ENCODE measurements around the gene MRPL43. TPM values are rescaled to one million over a fixed set of nuclear protein-coding genes. Genes with fewer than 3 reads are reported as not detected.

Gene MRPL43
- total RNA-seq, 1 experiment from 2014 or later: 136 TPM

DNA sequence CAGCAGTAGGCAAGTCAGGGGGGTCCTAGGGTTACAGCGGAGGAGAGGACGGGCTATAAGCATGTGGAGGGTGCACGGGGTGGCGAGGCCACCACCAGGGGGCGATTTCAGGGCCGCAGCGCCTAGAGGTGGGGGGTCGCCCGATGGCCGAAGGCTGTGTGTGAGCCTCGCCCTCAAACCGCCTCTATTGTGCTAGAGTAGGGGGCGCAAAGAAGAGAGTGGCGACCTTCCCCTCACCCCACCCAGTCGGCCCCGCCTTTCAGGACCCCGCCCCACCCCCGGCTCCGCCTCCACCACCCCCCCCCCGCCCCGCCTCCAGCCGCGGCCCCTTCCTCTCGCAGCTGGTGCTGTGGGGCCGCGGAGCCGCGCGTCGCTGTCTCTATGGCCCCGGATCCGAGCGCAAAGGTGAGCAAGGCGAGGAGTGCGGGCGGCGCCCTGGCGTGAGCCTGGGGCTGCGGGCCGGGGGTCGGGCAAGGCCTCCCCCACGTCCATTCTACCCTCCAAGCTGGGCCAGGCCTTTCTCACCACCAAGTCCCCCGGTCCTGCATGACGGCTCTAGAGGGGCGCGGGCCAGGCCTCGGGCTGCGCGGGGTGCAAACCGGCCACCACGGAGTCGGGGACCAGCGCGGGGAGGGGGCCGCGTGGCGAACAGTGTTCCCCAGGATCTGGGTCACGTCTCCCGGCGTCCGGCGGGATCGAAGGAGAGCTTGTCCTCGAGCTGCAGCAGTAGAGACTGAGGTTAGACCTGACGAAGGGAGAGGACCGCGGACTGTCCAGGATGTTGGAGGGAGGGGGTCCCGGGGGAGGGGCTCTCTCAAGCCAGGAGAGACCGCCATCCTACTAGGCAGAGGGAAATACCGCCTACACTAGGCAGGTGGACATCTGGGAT, 17.9 kb downstream of the MRPL43 start, which contains the start of gene SEMA4G (continued):
- TF ChIP-seq, protein P1, sequence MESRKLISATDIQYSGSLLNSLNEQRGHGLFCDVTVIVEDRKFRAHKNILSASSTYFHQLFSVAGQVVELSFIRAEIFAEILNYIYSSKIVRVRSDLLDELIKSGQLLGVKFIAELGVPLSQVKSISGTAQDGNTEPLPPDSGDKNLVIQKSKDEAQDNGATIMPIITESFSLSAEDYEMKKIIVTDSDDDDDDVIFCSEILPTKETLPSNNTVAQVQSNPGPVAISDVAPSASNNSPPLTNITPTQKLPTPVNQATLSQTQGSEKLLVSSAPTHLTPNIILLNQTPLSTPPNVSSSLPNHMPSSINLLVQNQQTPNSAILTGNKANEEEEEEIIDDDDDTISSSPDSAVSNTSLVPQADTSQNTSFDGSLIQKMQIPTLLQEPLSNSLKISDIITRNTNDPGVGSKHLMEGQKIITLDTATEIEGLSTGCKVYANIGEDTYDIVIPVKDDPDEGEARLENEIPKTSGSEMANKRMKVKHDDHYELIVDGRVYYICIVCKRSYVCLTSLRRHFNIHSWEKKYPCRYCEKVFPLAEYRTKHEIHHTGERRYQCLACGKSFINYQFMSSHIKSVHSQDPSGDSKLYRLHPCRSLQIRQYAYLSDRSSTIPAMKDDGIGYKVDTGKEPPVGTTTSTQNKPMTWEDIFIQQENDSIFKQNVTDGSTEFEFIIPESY (IDR thresholded peaks at IDR 0.05; ENCODE audit: extremely low read depth, insufficient replicate concordance, low read length): no peak

DNA sequence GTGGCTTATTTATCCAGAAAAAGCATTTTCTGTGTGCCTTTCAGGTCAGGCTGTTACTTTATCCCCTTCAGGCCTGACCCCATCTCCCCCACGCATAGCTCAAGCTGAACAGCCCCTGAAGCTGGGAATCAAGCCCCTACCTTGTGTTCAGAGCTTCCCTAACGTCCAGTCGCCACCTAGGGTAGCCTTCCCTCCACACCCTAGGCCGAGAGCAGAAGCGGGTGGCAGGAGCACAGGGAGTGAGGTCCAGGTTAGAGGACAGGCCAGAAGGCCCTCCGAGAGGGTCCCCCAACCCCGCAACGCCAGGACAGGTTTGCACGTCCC, 18.5 kb downstream of the MRPL43 start:
- RAD21 ChIA-PET (ENCODE audit: low non-redundant PET in 1 of 2, low total read pairs in 2 of 2, uncharacterized antibody in 2 of 2, unreplicated experiment in 2 of 2): no interaction called here
- Histone ChIP-seq H3K4me2 (ENCODE audit: low read length) (peak overlapping the region; percentile 98), H2AFZ (ENCODE audit: low read depth, low read length, poor library complexity, severe bottlenecking) (no peak overlapping the region), H3K9ac (ENCODE audit: low read length) (peak overlapping the region; percentile 75), H3K36me3 (ENCODE audit: control insufficient read depth in 1 of 2, insufficient read depth in 2 of 2, low read length in 2 of 2) (peaks cover 0 to 9% of the 10 kb centered on the region in 2 experiments; a peak in 2 of 4 replicates), H3K27me3 (ENCODE audit: insufficient read depth, low read length) (no peaks in the 10 kb centered on the region), H3K9me2 (ENCODE audit: insufficient read depth) (no peaks in the 10 kb centered on the region), H3K27ac (ENCODE audit: low read depth, low read length) (no peak overlapping the region; the same call in 1 of the 2 replicates), H3K4me3 (replicated peaks in 1 of 2; ENCODE audit: low read depth in 1 of 2, low read length in 2 of 2) (peak overlapping the region; percentile 66 to 86), H4K20me1 (ENCODE audit: insufficient read depth) (no peaks in the 10 kb centered on the region), H3K79me2 (ENCODE audit: insufficient read depth, low read length) (no peaks in the 10 kb centered on the region), H3K4me1 (ENCODE audit: control insufficient read depth in 1 of 2, insufficient read depth in 2 of 2, low read length in 2 of 2) (peaks cover 7 to 32% of the 10 kb centered on the region in 2 experiments; a peak in 3 of 4 replicates), H3K9me3 (ENCODE audit: control insufficient read depth in 1 of 2, insufficient read depth in 1 of 2, low read depth in 1 of 2, low read length in 2 of 2) (no peaks in the 10 kb centered on the region)
- CTCF ChIA-PET: interaction anchor here (0.8 to 1.5 kb wide), 2 partner anchors 43 to 81 kb away, joined by 3 to 5 read pairs; no protein-coding TSS in a partner anchor
- intact Hi-C loops (cut with micrococcal nuclease): loop anchor here (1.0 kb wide), 1 partner anchor 44 kb away; no protein-coding TSS in a partner anchor
- POLR2A ChIA-PET: no interaction called here
- no peak for TF ChIP-seq SRF (IDR thresholded peaks at IDR 0.05; ENCODE audit: low read depth)
- TF ChIP-seq CBX3 (IDR thresholded peaks at IDR 0.05; ENCODE audit: low read depth): no peak
- no peak for TF ChIP-seq EZH2phosphoT487 (IDR thresholded peaks at IDR 0.05; ENCODE audit: borderline replicate concordance)
- TF ChIP-seq YY1 (IDR thresholded peaks at IDR 0.05; ENCODE audit: extremely low read depth, insufficient replicate concordance, low read depth, low read length): no peak
- TF ChIP-seq ELF1 (IDR thresholded peaks at IDR 0.05; ENCODE audit: borderline replicate concordance, low read depth): no peak
- no peak for TF ChIP-seq POLR2A (IDR thresholded peaks at IDR 0.05; ENCODE audit: borderline replicate concordance, extremely low read depth, insufficient read depth, insufficient read length)
- TF ChIP-seq, protein P2, sequence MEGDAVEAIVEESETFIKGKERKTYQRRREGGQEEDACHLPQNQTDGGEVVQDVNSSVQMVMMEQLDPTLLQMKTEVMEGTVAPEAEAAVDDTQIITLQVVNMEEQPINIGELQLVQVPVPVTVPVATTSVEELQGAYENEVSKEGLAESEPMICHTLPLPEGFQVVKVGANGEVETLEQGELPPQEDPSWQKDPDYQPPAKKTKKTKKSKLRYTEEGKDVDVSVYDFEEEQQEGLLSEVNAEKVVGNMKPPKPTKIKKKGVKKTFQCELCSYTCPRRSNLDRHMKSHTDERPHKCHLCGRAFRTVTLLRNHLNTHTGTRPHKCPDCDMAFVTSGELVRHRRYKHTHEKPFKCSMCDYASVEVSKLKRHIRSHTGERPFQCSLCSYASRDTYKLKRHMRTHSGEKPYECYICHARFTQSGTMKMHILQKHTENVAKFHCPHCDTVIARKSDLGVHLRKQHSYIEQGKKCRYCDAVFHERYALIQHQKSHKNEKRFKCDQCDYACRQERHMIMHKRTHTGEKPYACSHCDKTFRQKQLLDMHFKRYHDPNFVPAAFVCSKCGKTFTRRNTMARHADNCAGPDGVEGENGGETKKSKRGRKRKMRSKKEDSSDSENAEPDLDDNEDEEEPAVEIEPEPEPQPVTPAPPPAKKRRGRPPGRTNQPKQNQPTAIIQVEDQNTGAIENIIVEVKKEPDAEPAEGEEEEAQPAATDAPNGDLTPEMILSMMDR (IDR thresholded peaks at IDR 0.05 in 2 of 3, conservative IDR thresholded peaks at IDR 0.05 in 1 of 3; ENCODE audit: borderline replicate concordance in 1 of 3, insufficient read depth in 1 of 3, low read depth in 2 of 3, low read length in 2 of 3): no peak
- no peak for TF ChIP-seq MAX (IDR thresholded peaks at IDR 0.05)
- TF ChIP-seq SP1 (IDR thresholded peaks at IDR 0.05; ENCODE audit: low read depth): no peak
- TF ChIP-seq ZNF274 (IDR thresholded peaks at IDR 0.05; ENCODE audit: low read depth, low read length): no peak
- no peak for TF ChIP-seq POLR2AphosphoS5 (IDR thresholded peaks at IDR 0.05; ENCODE audit: low read depth, low read length)
- no peak for TF ChIP-seq ZFX (IDR thresholded peaks at IDR 0.05)
- no peak for TF ChIP-seq SIN3A (IDR thresholded peaks at IDR 0.05; ENCODE audit: low read depth)
- no peak for TF ChIP-seq RAD21 (IDR thresholded peaks at IDR 0.05; ENCODE audit: low read depth)
- TF ChIP-seq, protein P1 (IDR thresholded peaks at IDR 0.05; ENCODE audit: extremely low read depth, insufficient replicate concordance, low read length): no peak
- no peak for TF ChIP-seq FOSL1 (IDR thresholded peaks at IDR 0.05; ENCODE audit: low read depth)
- TF ChIP-seq TCF7L2 (IDR thresholded peaks at IDR 0.05; ENCODE audit: borderline replicate concordance, extremely low read depth, insufficient read depth, insufficient read length): no peak
- DNase-seq (ENCODE audit: low read depth, low spot score): no peak
- BruUV-seq (replicated peaks): TSS peak; percentile 40
- ATAC-seq: peak; percentile 37

Measured in HCT116 (cell line).